Dendritic cell treated with granulocyte-macrophage colony-stimulating factor and Interleukin-4, amounts not matched to agents 40 ng/mL and 50 ng/mL, for 4 days (primary cell): ENCODE data around the gene SMARCC1.

Experiments used
- H3K27ac Mint-ChIP-seq: one replicate; pipeline ENCODE4 v1.8.0; 2022; ENCODE audit warnings: mild to moderate bottlenecking, mixed read lengths
- H3K27me3 Mint-ChIP-seq: one replicate; pipeline ENCODE4 v1.8.0; 2022; ENCODE audit warnings: mild to moderate bottlenecking, mixed read lengths
- H3K36me3 Mint-ChIP-seq: one replicate; pipeline ENCODE4 v1.8.0; 2022; ENCODE audit warnings: low read depth, mixed read lengths
- H3K4me1 Mint-ChIP-seq: one replicate; pipeline ENCODE4 v1.8.0; 2022; ENCODE audit warnings: low read depth, mixed read lengths
- H3K4me3 Mint-ChIP-seq: one replicate; pipeline ENCODE4 v1.8.0; 2022; ENCODE audit warnings: mild to moderate bottlenecking, moderate library complexity, mixed read lengths
- H3K9me3 Mint-ChIP-seq: one replicate; pipeline ENCODE4 v1.8.0; 2022; ENCODE audit warnings: mixed read lengths
- intact Hi-C: fragments of 100-400 bp; cut with micrococcal nuclease; formaldehyde crosslinking; loops from one replicate; pipeline ENCODE4 v1.15.0; 2022

SMARCC1 gene

GRCh38 chr3:47711596-47711995 is 70.1 kb downstream of the SMARCC1 start:
- no peak overlapping the region for H3K27ac Mint-ChIP-seq
- no peaks in the 10 kb centered on the region for H3K27me3 Mint-ChIP-seq
- H3K4me1 Mint-ChIP-seq = no peaks in the 10 kb centered on the region
- intact Hi-C loops = no loop called here
- peaks cover 86% of the 10 kb centered on the region for H3K36me3 Mint-ChIP-seq
- H3K4me3 Mint-ChIP-seq = no peak overlapping the region
- H3K9me3 Mint-ChIP-seq = no peaks in the 10 kb centered on the region

GRCh38 chr3:47705391-47705790 is 76.3 kb downstream of the SMARCC1 start:
- intact Hi-C loops = no loop called here
- Mint-ChIP-seq H3K4me1 (no peaks in the 10 kb centered on the region), H3K36me3 (peaks cover 94% of the 10 kb centered on the region), H3K27me3 (no peaks in the 10 kb centered on the region), H3K27ac (no peak overlapping the region), H3K9me3 (no peaks in the 10 kb centered on the region), H3K4me3 (no peak overlapping the region)

GRCh38 chr3:47704237-47704612 is 77.5 kb downstream of the SMARCC1 start:
- H3K36me3 Mint-ChIP-seq = peaks cover 90% of the 10 kb centered on the region
- no peaks in the 10 kb centered on the region for H3K27me3 Mint-ChIP-seq
- no peak overlapping the region for H3K27ac Mint-ChIP-seq
- H3K4me3 Mint-ChIP-seq = no peak overlapping the region
- no peaks in the 10 kb centered on the region for H3K4me1 Mint-ChIP-seq
- intact Hi-C loops = no loop called here
- H3K9me3 Mint-ChIP-seq = no peaks in the 10 kb centered on the region

DNA sequence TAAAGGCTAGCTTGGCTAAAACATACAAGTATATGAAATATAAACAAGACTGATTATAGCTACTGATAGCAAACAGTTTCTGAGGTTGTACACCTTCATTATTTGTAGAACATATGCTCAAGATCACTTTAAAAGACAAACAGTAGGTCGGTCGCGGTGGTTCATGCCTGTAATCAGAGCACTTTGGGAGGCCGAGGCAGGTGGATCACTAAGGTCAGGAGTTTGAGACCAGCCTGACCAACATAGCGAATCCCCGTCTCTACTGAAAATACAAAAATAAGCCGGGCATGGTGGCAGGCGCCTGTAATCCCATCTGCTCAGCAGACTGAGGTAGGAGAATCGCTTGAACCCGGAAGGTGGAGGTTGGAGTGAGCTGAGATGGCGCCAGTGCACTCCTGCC is 80.3 kb downstream of the SMARCC1 start:
- Mint-ChIP-seq H3K36me3 (peaks cover 90% of the 10 kb centered on the region), H3K9me3 (no peaks in the 10 kb centered on the region), H3K27me3 (no peaks in the 10 kb centered on the region), H3K4me1 (no peaks in the 10 kb centered on the region), H3K4me3 (no peak overlapping the region), H3K27ac (no peak overlapping the region)
- intact Hi-C loops = no loop called here

DNA sequence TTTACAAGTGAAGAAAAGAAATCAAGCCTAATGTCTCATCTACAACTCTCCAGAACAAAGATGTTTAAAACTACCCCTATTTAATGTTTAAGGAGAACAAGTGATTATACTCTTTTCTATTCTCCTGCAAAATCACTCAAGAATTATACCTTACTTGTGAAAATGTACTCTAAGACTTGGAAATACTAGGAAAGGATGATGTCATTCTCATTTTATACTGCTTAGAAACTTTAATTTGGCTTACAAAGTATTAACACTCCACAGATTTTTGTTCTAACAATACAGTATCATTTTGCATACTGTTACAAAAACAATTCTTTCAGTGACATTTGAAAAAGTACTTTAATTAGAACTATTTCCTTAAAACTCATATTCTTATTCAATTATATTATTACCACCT is 89.5 kb downstream of the SMARCC1 start:
- Mint-ChIP-seq H3K9me3 (no peaks in the 10 kb centered on the region), H3K36me3 (peaks cover 99% of the 10 kb centered on the region), H3K27me3 (no peaks in the 10 kb centered on the region), H3K4me3 (no peak overlapping the region), H3K4me1 (no peaks in the 10 kb centered on the region), H3K27ac (no peak overlapping the region)
- intact Hi-C loops = no loop called here

- intact Hi-C loops = no loop called here
- peaks cover 89% of the 10 kb centered on the region for H3K36me3 Mint-ChIP-seq
- no peaks in the 10 kb centered on the region for H3K4me1 Mint-ChIP-seq
- H3K27ac Mint-ChIP-seq = no peak overlapping the region
- no peak overlapping the region for H3K4me3 Mint-ChIP-seq
- H3K9me3 Mint-ChIP-seq = no peaks in the 10 kb centered on the region
- no peaks in the 10 kb centered on the region for H3K27me3 Mint-ChIP-seq
Observed at GRCh38 chr3:47688488-47688887, 93.2 kb downstream of the SMARCC1 start.

GRCh38 chr3:47685037-47685436 is 96.7 kb downstream of the SMARCC1 start:
- intact Hi-C loops = no loop called here
- no peak overlapping the region for H3K4me3 Mint-ChIP-seq
- H3K9me3 Mint-ChIP-seq = no peaks in the 10 kb centered on the region
- H3K36me3 Mint-ChIP-seq = peaks cover 70% of the 10 kb centered on the region
- H3K4me1 Mint-ChIP-seq = no peaks in the 10 kb centered on the region
- H3K27me3 Mint-ChIP-seq = no peaks in the 10 kb centered on the region
- H3K27ac Mint-ChIP-seq = no peak overlapping the region

DNA sequence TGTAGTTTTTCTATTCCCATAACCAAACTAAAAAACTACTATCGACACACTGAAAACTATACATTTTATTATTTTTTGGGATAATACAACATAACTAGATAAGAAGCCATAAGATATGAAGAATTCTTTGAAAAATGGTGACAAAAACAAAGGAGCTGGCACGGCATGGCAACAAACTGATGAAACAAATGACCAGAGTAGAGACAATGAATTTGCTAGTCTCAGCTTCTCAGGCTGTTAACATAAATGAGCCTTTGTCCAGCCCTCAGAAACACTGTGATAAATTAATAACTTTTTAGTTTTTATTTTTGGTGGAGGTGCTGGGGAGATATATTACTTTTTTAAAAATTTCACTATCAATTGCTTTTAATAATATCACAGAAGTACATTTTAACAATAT is 100.7 kb downstream of the SMARCC1 start:
- Mint-ChIP-seq H3K36me3 (peaks cover 70% of the 10 kb centered on the region), H3K4me3 (no peak overlapping the region), H3K27ac (no peak overlapping the region), H3K9me3 (no peaks in the 10 kb centered on the region), H3K4me1 (no peaks in the 10 kb centered on the region), H3K27me3 (no peaks in the 10 kb centered on the region)
- intact Hi-C loops = no loop called here

DNA sequence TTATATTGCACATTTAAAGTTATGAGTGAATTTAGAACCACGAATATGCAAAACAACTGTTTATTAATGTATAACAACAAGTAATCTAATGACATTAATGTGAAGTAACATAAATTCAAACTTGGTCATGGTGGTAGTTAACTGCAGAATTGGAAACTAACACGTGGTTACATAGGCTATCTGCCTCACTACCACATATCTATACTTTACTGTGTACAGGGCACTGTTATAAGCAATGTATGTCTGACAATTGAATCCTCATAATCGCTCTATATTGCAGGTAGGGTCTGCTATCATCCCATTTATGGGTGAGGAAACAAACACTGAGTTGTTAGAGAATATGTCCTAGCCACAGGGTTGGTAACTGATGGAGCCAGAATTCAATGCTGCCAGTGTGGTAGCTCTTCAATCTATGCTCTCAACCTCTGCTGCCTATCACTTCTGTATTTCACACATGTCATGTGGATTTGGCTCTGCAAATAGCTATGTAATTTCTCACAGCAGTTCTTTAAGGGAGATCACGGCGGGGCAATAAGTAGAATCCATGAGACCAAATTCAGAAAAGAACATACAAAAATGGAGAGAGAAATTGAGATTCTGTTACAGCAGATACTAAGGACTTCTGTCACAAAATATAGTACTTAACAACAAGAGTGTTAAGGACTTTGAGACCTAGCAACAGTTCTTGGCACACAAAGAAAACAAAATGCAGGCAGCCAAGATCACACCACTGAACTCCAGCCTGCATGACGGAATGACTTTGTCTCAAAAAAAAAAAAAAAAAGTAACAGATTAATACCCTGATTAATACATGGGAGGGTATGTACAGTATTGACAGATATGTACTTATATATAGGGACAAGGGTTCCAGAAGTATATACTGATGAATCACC is 103.0 kb downstream of the SMARCC1 start:
- no peak overlapping the region for H3K27ac Mint-ChIP-seq
- peaks cover 81% of the 10 kb centered on the region for H3K36me3 Mint-ChIP-seq
- intact Hi-C loops = no loop called here
- H3K27me3 Mint-ChIP-seq = no peaks in the 10 kb centered on the region
- H3K9me3 Mint-ChIP-seq = no peaks in the 10 kb centered on the region
- no peak overlapping the region for H3K4me3 Mint-ChIP-seq
- H3K4me1 Mint-ChIP-seq = no peaks in the 10 kb centered on the region

GRCh38 chr3:47669026-47669749 is 112.5 kb downstream of the SMARCC1 start:
- no peak overlapping the region for H3K4me3 Mint-ChIP-seq
- no peaks in the 10 kb centered on the region for H3K9me3 Mint-ChIP-seq

DNA sequence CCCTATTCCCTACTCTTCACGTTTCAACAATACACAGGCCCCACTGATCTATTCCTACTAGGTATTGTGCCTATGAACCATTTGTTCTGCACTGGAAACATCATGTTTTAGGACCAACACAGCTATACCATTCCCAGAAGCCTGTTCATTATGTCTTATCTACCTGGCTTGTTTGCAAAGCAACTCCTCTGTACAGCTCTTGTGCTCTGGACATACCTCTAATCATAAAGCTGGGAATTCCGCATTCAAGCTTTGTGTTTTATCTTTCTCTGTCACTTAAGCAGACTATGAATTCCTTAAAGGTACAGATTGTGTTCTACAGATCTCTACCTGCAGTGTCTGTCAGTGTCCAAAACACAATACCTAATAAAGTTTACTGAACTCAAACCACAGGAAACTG is 115.6 kb downstream of the SMARCC1 start:
- intact Hi-C loops = no loop called here
- H3K9me3 Mint-ChIP-seq = no peaks in the 10 kb centered on the region
- no peak overlapping the region for H3K27ac Mint-ChIP-seq
- no peaks in the 10 kb centered on the region for H3K27me3 Mint-ChIP-seq
- no peak overlapping the region for H3K4me3 Mint-ChIP-seq
- H3K4me1 Mint-ChIP-seq = no peaks in the 10 kb centered on the region
- peaks cover 75% of the 10 kb centered on the region for H3K36me3 Mint-ChIP-seq

More at GRCh38 chr3:47669026-47669749, 112.5 kb downstream of the SMARCC1 start:
- Mint-ChIP-seq H3K27me3 (no peaks in the 10 kb centered on the region), H3K36me3 (peaks cover 80% of the 10 kb centered on the region), H3K4me1 (no peaks in the 10 kb centered on the region), H3K27ac (no peak overlapping the region)
- intact Hi-C loops = no loop called here

DNA sequence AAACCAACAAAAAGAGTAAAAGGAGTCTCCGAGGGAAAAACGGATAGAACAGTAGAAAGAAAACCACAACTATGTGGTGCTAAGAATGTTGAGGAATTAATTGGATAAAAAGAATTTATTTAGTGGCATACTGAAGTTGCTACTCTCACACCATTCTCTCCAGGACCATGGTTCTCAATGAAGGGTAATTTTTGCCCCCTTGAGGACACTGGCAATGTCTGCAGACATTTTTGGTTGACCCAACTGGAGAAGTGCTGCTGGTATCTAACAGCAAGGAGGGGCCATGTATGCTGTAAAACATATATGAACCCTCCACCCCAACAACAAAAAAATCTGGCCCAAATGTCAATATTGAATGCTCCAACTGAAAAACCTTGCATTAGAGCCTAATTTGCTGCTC is 117.2 kb downstream of the SMARCC1 start:
- no peak overlapping the region for H3K27ac Mint-ChIP-seq
- intact Hi-C loops = no loop called here
- H3K4me3 Mint-ChIP-seq = no peak overlapping the region
- peaks cover 77% of the 10 kb centered on the region for H3K36me3 Mint-ChIP-seq
- H3K9me3 Mint-ChIP-seq = no peaks in the 10 kb centered on the region
- H3K27me3 Mint-ChIP-seq = no peaks in the 10 kb centered on the region
- H3K4me1 Mint-ChIP-seq = no peaks in the 10 kb centered on the region

- peaks cover 78% of the 10 kb centered on the region for H3K36me3 Mint-ChIP-seq
- no peaks in the 10 kb centered on the region for H3K9me3 Mint-ChIP-seq
- no peak overlapping the region for H3K4me3 Mint-ChIP-seq
- H3K27ac Mint-ChIP-seq = peak overlapping the region; percentile 19
- no peaks in the 10 kb centered on the region for H3K4me1 Mint-ChIP-seq
- intact Hi-C loops = no loop called here
- H3K27me3 Mint-ChIP-seq = no peaks in the 10 kb centered on the region
Observed at GRCh38 chr3:47663630-47664240, 118.0 kb downstream of the SMARCC1 start.

GRCh38 chr3:47661121-47661752 is 120.5 kb downstream of the SMARCC1 start:
- Mint-ChIP-seq H3K36me3 (peaks cover 83% of the 10 kb centered on the region), H3K9me3 (no peaks in the 10 kb centered on the region), H3K4me3 (no peak overlapping the region), H3K27me3 (no peaks in the 10 kb centered on the region), H3K27ac (no peak overlapping the region), H3K4me1 (no peaks in the 10 kb centered on the region)
- intact Hi-C loops = no loop called here
